Mesenchymal stem cell (in vitro differentiated cells and primary cell): ENCODE results near the gene TRPM1.

ENCODE experiments used
- DNase-seq: peaks from one replicate; pipeline ENCODE4 v3.0.0-alpha.2; 2013
- H2AFZ ChIP-seq: one replicate; pipeline ENCODE4 v1.6.1; 2013; ENCODE audit warnings: low read depth, mild to moderate bottlenecking, control low read depth, inconsistent platforms, low read length, moderate library complexity
- H2AK5ac ChIP-seq: 2 replicates; pipeline ENCODE4 v1.6.1; 2013; ENCODE audit warnings: low read length, moderate library complexity, mild to moderate bottlenecking, inconsistent platforms; ENCODE audit not compliant: severe bottlenecking
- H2BK120ac ChIP-seq: one replicate; pipeline ENCODE4 v1.6.1; 2013; ENCODE audit warnings: low read depth, mild to moderate bottlenecking, inconsistent platforms, low read length, moderate library complexity
- H2BK12ac ChIP-seq, 2 experiments: one replicate each; pipeline ENCODE4 v1.6.1; 2013; ENCODE audit warnings: inconsistent platforms in 2 of 2, low read length in 2 of 2, mild to moderate bottlenecking in 2 of 2, moderate library complexity in 2 of 2, control low read depth in 1 of 2
- H2BK15ac ChIP-seq: one replicate; pipeline ENCODE4 v1.6.1; 2013; ENCODE audit warnings: mild to moderate bottlenecking, low read depth, inconsistent platforms; ENCODE audit not compliant: poor library complexity, severe bottlenecking
- H2BK5ac ChIP-seq: 2 replicates; pipeline ENCODE4 v1.6.1; 2013; ENCODE audit warnings: low read depth, mild to moderate bottlenecking, low read length, control low read depth, inconsistent platforms; ENCODE audit not compliant: poor library complexity, severe bottlenecking
- H3K14ac ChIP-seq, 2 experiments: one replicate each; pipeline ENCODE4 v1.6.1; 2013; ENCODE audit warnings: inconsistent platforms in 2 of 2, low read length in 2 of 2, control low read depth in 1 of 2, mild to moderate bottlenecking in 1 of 2, moderate library complexity in 1 of 2
- H3K18ac ChIP-seq, 2 experiments: one replicate each; pipeline ENCODE4 v1.6.1; 2013; ENCODE audit warnings: inconsistent platforms in 2 of 2, low read length in 2 of 2, control low read depth in 1 of 2, low read depth in 1 of 2, mild to moderate bottlenecking in 1 of 2
- H3K23ac ChIP-seq, 2 experiments: one replicate each; pipeline ENCODE4 v1.6.1; 2013; ENCODE audit warnings: inconsistent platforms in 2 of 2, low read length in 2 of 2, mild to moderate bottlenecking in 2 of 2, moderate library complexity in 2 of 2, control low read depth in 1 of 2
- H3K27ac ChIP-seq: 2 replicates; pipeline ENCODE4 v1.5.1; 2013; ENCODE audit warnings: mild to moderate bottlenecking, moderate library complexity, low read length, control low read depth, inconsistent platforms; ENCODE audit not compliant: poor library complexity, severe bottlenecking
- H3K27me3 ChIP-seq, 2 experiments: 2 replicates each; pipeline versions ENCODE4 v1.6.1 to v1.7.0; 2013; ENCODE audit warnings: low read length in 2 of 2, mild to moderate bottlenecking in 2 of 2, moderate library complexity in 2 of 2, control low read depth in 1 of 2, inconsistent platforms in 1 of 2; ENCODE audit not compliant: control insufficient read depth in 1 of 2, insufficient read depth in 1 of 2
- H3K36me3 ChIP-seq, 2 experiments: 2 replicates each; pipeline versions ENCODE4 v1.6.1 to v1.7.0; 2013; ENCODE audit warnings: low read length in 2 of 2, control low read depth in 1 of 2, inconsistent platforms in 1 of 2, low read depth in 1 of 2, mild to moderate bottlenecking in 1 of 2; ENCODE audit not compliant: insufficient read depth in 2 of 2, control insufficient read depth in 1 of 2
- H3K4ac ChIP-seq, 2 experiments: one replicate each; pipeline ENCODE4 v1.6.1; 2013; ENCODE audit warnings: inconsistent platforms in 2 of 2, low read length in 2 of 2, mild to moderate bottlenecking in 2 of 2, moderate library complexity in 2 of 2, control low read depth in 1 of 2, low read depth in 1 of 2
- H3K4me1 ChIP-seq: 2 replicates; pipeline ENCODE4 v1.6.1; 2013; ENCODE audit warnings: low read depth, low read length, control low read depth; ENCODE audit not compliant: control insufficient read depth, insufficient read depth
- H3K4me2 ChIP-seq: 2 replicates; pipeline ENCODE4 v1.6.1; 2013; ENCODE audit warnings: low read length, mild to moderate bottlenecking, inconsistent platforms; ENCODE audit not compliant: poor library complexity, severe bottlenecking
- H3K4me3 ChIP-seq, 2 experiments: 2 replicates each; pipeline versions ENCODE4 v1.5.1 to v1.7.0; 2013; ENCODE audit warnings: low read length in 2 of 2, mild to moderate bottlenecking in 2 of 2, control low read depth in 1 of 2, low read depth in 1 of 2; ENCODE audit not compliant: insufficient read depth in 1 of 2
- H3K79me1 ChIP-seq: replicated peaks from 2 replicates; pipeline ENCODE4 v1.6.1; 2013; ENCODE audit warnings: mild to moderate bottlenecking, control low read depth, low read length, inconsistent platforms; ENCODE audit not compliant: poor library complexity, severe bottlenecking
- H3K9ac ChIP-seq: 2 replicates; pipeline ENCODE4 v1.7.0; 2013; ENCODE audit warnings: mild to moderate bottlenecking, low read length, moderate library complexity
- H3K9me3 ChIP-seq: 2 replicates; pipeline ENCODE4 v1.7.0; 2013; ENCODE audit warnings: mild to moderate bottlenecking, low read length; ENCODE audit not compliant: control insufficient read depth
- H4K8ac ChIP-seq: one replicate; pipeline ENCODE4 v1.6.1; 2013; ENCODE audit warnings: inconsistent platforms, mild to moderate bottlenecking, low read length, moderate library complexity
- H4K91ac ChIP-seq: one replicate; pipeline ENCODE4 v1.6.1; 2013; ENCODE audit warnings: mild to moderate bottlenecking, low read length, inconsistent platforms
- WGBS: methylation state at CpG from one replicate; pipeline ENCODE4 v1.1.7; 2013; ENCODE audit warnings: mixed read lengths; 5-methylcytosine and 5-hydroxymethylcytosine counted together

The TRPM1 gene

GRCh38 chr15:31042751-31043150, 58.8 kb downstream of the TRPM1 start:
- Histone ChIP-seq H3K27ac (no peak overlapping the region), H2AFZ (no peak overlapping the region), H4K91ac (no peak overlapping the region), H3K9ac (no peak overlapping the region), H3K4me1 (no peaks in the 10 kb centered on the region), H2BK15ac (no peak overlapping the region), H2BK120ac (no peak overlapping the region), H3K36me3 (no peaks in the 10 kb centered on the region), H3K27me3 (peaks cover 0 to 2% of the 10 kb centered on the region in 2 experiments), H3K4me3 (no peak overlapping the region), H3K23ac (no peak overlapping the region), H3K14ac (no peak overlapping the region), H4K8ac (no peak overlapping the region), H3K4me2 (no peak overlapping the region), H2BK12ac (no peak overlapping the region), H3K79me1 (no peaks in the 10 kb centered on the region), H3K18ac (no peak overlapping the region), H3K4ac (no peak overlapping the region), H3K9me3 (no peaks in the 10 kb centered on the region), H2BK5ac (no peak overlapping the region), H2AK5ac (no peak overlapping the region)
- DNase-seq, result no peak
- WGBS, result no CpG with 5 or more reads among the region's 2 CpGs

- H3K4me3 ChIP-seq, result no peak overlapping the region
- no peak overlapping the region for H4K91ac ChIP-seq
- H3K9me3 ChIP-seq, result no peaks in the 10 kb centered on the region
- DNase-seq, result no peak
- H3K4ac ChIP-seq, result no peak overlapping the region
- no peak overlapping the region for H4K8ac ChIP-seq
- H3K36me3 ChIP-seq, result no peaks in the 10 kb centered on the region
- no peak overlapping the region for H2BK12ac ChIP-seq
- no peak overlapping the region for H3K4me2 ChIP-seq
- H3K23ac ChIP-seq, result no peak overlapping the region
- 95% methylated on average over 4 of the region's 4 CpGs for WGBS
- no peak overlapping the region for H2AK5ac ChIP-seq
- H2BK5ac ChIP-seq, result no peak overlapping the region
- H2BK15ac ChIP-seq, result no peak overlapping the region
- H3K27ac ChIP-seq, result no peak overlapping the region
- no peaks in the 10 kb centered on the region for H3K79me1 ChIP-seq
- no peak overlapping the region for H3K18ac ChIP-seq
- H3K9ac ChIP-seq, result no peak overlapping the region
- no peaks in the 10 kb centered on the region for H3K4me1 ChIP-seq
- H2AFZ ChIP-seq, result no peak overlapping the region
- H2BK120ac ChIP-seq, result no peak overlapping the region
- H3K27me3 ChIP-seq, result peaks cover 0 to 2% of the 10 kb centered on the region in 2 experiments
- no peak overlapping the region for H3K14ac ChIP-seq
These were observed 59.9 kb downstream of the TRPM1 start for GRCh38 chr15:31041610-31042009.

- Histone ChIP-seq H3K9ac (no peak overlapping the region), H3K79me1 (no peaks in the 10 kb centered on the region), H3K4me2 (no peak overlapping the region), H3K14ac (no peak overlapping the region), H2BK120ac (no peak overlapping the region), H4K91ac (peak overlapping the region; percentile 35), H3K27ac (no peak overlapping the region), H2BK15ac (no peak overlapping the region), H3K36me3 (no peaks in the 10 kb centered on the region), H3K23ac (no peak overlapping the region), H3K4ac (no peak overlapping the region), H3K4me3 (no peak overlapping the region), H3K9me3 (no peaks in the 10 kb centered on the region), H4K8ac (no peak overlapping the region), H2AFZ (no peak overlapping the region), H3K27me3 (peaks cover 0 to 1% of the 10 kb centered on the region in 2 experiments), H2BK12ac (no peak overlapping the region), H2AK5ac (peak overlapping the region; percentile 3), H3K4me1 (no peaks in the 10 kb centered on the region), H3K18ac (no peak overlapping the region), H2BK5ac (no peak overlapping the region)
- 96% methylated on average over 6 of the region's 8 CpGs for WGBS
- no peak for DNase-seq
These were observed 60.9 kb downstream of the TRPM1 start for GRCh38 chr15:31040611-31041010.

- no peak overlapping the region for H3K4me3 ChIP-seq
- DNase-seq, result no peak
- no peaks in the 10 kb centered on the region for H3K36me3 ChIP-seq
- WGBS, result 89% methylated on average over 16 of the region's 16 CpGs
- no peak overlapping the region for H3K14ac ChIP-seq
- no peak overlapping the region for H2BK5ac ChIP-seq
- no peak overlapping the region for H2BK120ac ChIP-seq
- H3K27ac ChIP-seq, result no peak overlapping the region
- H3K18ac ChIP-seq, result no peak overlapping the region
- no peak overlapping the region for H3K23ac ChIP-seq
- no peak overlapping the region for H4K91ac ChIP-seq
- H3K9ac ChIP-seq, result no peak overlapping the region
- no peak overlapping the region for H3K4me2 ChIP-seq
- H2BK12ac ChIP-seq, result no peak overlapping the region
- no peak overlapping the region for H2AK5ac ChIP-seq
- H2BK15ac ChIP-seq, result no peak overlapping the region
- H3K4ac ChIP-seq, result no peak overlapping the region
- H3K27me3 ChIP-seq, result no peaks in the 10 kb centered on the region
- H3K9me3 ChIP-seq, result no peaks in the 10 kb centered on the region
- no peaks in the 10 kb centered on the region for H3K79me1 ChIP-seq
- H4K8ac ChIP-seq, result no peak overlapping the region
- H2AFZ ChIP-seq, result no peak overlapping the region
- H3K4me1 ChIP-seq, result no peaks in the 10 kb centered on the region
These were observed 61.6 kb downstream of the TRPM1 start for GRCh38 chr15:31039961-31040360.
